IPS-NIHi11 (cell line): Measurements from ENCODE around the gene CREG2.
"Not testable (repeated sequence)": the region's sequence is repeated elsewhere in the genome, so short reads cannot be mapped to it uniquely, and the experiment has no call there.

ENCODE experiments used
- DNase-seq: peaks from one replicate; pipeline ENCODE4 v3.0.0; 2012; ENCODE audit warnings: mixed read lengths, low spot score

The CREG2 gene

GRCh38 chr2:101372792-101373191 lies 14.5 kb downstream of the CREG2 start:
- DNase-seq = no peak

DNA sequence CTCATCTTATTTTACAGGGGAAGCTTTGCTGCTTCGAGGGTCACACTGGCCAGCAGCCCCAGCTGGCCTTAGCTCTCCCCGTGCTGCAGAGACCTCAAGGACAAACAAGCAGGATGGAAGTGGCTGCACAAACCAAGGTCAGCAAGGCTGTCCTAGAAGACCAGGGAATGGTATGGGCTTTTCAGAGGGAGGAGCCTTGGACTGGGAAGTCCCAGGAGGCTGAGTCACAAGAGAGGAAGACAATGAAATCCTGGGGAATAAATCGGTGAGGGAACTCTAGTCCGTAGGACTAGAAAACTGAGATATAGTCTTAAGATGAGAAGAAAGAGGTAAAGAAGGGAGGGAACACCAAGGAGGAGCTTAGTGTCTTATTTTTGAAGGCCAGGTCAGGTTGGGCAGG lies 15.7 kb downstream of the CREG2 start:
- no peak for DNase-seq

GRCh38 chr2:101369100-101369499 lies 18.2 kb downstream of the CREG2 start:
- DNase-seq = no peak

DNA sequence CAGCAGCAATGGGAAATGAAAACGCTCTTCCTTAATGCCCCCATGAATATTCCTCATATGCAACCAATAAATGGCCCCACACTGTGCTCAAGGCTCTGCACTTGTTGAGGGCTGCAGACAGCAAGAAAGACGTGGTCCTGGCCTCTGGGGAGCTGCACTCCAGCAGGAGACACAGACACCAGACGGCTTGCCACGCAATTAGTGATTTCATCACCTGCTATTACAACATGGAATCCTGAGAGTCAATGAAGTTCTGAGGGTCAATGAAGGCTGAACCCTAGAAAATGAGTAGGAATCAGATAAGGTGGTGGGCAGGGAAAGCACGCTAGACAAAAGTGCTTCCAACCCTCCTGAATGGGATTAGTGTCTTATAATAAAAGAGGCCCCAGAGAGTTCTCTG lies 18.9 kb downstream of the CREG2 start:
- no peak for DNase-seq

GRCh38 chr2:101367508-101367907 lies 19.8 kb downstream of the CREG2 start:
- no peak for DNase-seq

DNA sequence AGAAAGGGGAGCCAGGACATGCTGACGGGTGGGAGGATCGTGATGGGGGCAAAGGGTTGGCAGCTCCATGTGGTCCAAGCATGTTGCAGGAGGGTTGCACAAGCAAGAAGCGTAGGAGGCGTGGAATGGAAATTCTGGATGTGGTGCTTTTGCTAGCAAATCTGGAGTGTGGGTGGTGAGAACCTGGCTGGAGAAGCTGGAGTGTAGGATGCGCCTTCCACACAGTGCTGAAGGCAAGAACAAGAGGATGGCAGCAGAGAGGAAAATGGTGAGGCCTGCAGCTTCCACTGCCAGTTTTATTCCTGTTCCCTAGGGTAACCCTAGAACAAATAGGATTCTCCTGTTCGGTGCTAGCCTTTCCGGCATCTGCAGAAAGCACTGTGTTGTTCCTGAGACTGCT lies 22.4 kb downstream of the CREG2 start:
- no peak for DNase-seq

GRCh38 chr2:101362777-101363176 lies 24.5 kb downstream of the CREG2 start:
- DNase-seq = no peak

- no peak for DNase-seq
Measured at GRCh38 chr2:101362316-101362715, 25.0 kb downstream of the CREG2 start.

DNA sequence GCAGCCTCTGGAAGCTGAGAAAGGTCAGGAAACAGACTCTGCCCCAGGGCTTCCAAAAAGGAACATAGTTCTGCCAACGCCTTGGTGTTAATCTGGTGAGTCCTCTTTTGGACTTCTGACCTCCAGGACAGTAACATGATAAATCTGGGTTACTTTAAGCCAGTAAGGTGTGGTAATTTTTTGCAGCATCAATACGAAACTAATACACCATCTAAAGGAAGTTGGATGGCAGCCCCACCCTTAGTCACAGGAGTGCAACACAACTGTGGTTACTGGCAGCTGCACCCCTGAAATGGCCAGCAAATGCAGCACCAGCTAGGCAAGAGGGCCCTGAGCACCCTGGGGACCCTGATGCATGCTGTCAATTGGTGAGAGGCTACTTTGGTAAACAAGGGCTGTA lies 25.8 kb downstream of the CREG2 start:
- no peak for DNase-seq

DNA sequence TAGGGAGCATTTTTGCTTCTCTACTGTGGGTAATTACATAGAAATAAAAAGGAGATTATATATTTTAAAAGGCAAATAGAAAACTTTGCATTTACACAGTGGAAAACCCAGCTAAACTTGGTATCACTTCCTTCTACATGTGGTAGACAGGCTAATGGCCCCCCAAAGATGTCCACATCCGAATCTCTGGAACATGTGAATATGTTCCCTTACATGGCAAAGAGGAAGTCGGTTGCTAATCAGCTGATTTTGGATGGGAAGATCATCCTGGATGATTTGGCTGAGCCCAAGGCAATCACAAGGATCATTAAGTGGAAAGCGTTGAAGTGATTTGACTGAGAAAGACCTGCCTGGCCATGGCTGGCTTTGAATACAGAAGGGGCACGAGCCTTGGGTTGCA lies 26.2 kb downstream of the CREG2 start:
- no peak for DNase-seq

DNA sequence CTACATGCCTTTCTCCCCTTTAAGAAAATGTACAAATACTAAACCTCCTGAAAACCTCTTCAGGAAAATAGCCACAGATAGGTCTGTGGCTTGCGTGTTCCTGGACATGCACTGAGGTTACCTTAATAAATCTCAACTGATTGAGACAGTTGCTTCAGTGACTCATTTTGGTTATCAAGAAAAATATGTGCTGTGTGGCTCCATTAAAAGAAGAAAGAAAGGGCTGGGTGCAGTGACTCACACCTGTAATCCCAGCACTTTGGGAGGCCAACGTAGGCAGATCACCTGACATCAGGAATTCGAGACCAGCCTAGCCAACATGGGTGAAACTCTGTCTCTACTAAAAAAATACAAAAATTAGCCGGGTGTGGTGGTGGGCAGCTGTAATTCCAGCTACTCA lies 27.1 kb downstream of the CREG2 start:
- no peak for DNase-seq

DNA sequence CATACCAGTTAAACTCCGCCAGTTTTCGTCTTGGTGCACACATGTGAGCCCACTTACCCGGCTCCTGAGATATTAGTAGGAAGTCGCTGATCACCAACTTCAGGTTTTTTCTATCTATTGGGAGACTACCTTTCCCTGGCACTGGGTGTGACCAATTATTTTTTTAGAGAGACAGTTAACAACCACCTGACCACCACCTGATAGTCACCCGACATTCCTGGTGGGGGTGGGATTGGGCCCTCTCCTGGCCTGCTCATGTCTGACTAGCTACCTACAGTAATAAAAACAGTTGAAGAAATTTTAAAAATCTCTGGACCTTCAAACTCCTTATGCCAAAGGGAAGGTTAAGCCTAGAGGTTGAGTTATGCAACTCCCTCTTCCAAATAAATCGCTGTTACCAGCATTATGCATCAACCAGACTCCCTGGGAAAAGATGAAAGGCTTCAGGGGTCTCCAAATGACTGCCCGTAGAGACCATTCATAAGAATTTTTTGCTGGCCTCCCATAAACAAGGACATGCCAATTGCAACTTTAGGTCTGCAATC lies 27.8 kb downstream of the CREG2 start:
- DNase-seq = no peak

DNA sequence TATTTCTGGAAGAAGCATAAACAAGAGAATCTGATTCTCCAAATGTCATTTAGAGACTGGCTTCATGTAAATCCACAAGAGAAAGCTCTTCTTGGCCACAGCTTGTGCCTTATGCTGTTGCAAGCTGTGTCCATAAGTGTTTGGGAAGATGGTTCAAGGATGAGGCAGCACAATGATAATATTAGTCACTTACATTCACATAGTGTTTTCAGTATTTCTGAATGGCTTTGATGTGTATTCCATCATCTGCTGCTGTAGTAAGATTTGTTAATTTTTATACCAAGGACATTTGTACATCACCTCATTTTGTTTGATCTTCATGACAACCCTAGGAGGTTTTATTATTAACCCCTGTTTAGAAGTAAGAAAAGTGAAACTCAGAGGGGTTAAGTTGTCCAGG lies 29.9 kb downstream of the CREG2 start:
- no peak for DNase-seq

- DNase-seq = no peak
Measured at GRCh38 chr2:101356521-101356920, 30.8 kb downstream of the CREG2 start.

DNA sequence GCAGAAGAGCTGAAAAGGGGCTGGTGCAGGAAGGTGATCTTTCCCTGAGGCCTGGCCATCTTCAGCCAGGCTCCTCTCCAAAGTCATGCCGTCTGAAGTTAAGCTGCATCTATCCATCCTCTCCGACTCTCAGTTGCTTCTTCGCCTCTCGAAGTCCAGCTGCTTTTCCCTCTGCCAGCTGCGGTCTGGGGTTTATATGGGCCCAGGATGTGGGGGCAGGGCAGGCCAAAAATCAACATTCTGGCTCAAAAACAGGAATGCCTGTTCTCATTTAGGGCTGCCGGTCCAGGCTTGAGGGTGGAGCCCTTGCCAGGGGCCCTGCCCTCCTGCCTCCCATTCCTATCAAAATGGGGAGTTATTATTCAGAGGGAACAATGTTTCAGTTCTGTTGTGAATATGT lies 31.2 kb downstream of the CREG2 start:
- DNase-seq = no peak

- DNase-seq = no peak
Measured at GRCh38 chr2:101355401-101356054, 31.8 kb downstream of the CREG2 start.

DNA sequence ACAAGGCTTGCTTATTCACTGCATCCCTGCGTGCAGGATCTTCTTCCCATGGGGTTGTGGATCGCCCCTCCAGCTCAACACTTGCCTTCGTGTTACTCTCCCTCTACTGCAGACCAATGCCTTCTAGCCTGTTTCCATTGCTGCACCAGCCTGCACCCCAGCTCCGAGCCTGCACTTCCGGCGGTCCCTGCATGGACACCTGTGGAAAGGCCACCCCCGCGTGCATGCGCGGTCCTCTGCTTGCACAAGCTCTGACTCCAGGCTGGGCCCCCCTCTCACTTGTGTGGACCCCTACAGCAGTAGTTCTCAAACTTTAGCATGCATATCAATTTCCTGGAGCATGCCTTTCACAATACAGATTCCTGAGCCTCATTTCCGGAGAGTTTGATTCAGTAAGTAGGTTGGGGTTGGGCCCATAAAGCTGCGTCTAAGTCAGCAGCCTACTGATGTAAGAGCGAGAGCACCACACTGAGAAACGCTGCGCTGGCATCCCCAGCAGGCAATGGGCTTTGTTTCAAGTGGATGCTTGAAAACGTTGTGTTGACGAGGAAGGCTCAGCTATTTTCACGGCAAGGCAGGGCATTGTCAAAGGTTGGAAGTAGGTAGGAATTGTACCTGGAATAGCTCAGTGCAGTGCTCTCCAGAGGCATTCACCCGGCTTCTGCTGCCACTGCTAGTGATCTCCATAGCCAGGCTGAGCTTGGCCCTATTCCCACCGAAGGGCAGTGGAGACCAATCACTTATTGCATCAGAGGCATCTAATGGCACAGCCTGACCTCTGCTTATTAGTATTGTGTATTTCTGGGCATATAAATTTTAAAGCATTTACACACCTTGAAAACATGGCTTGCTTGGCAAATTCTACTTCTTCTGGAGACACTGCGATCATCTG lies 32.6 kb downstream of the CREG2 start:
- no peak for DNase-seq

DNA sequence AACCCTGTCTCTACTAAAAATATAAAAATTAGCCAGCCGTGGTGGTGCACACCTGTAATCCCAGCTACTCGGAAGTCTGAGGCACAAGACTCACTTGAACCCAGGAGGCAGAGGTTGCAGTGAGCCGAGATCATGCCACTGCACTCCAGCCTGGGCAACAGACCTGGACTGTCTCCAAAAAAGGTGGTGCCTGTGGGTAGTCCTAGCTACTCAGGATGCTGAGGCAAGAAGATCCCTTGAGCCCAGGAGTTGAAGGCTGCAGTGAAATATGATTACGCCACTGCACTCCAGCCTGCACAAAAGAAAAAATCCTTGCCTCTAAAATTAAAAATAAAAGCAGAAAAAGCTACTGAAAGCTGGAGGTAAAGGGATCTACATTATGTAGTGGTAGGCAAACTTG lies 34.7 kb downstream of the CREG2 start:
- DNase-seq = not testable (repeated sequence)

GRCh38 chr2:101351207-101351606 lies 36.1 kb downstream of the CREG2 start:
- DNase-seq = no peak

DNA sequence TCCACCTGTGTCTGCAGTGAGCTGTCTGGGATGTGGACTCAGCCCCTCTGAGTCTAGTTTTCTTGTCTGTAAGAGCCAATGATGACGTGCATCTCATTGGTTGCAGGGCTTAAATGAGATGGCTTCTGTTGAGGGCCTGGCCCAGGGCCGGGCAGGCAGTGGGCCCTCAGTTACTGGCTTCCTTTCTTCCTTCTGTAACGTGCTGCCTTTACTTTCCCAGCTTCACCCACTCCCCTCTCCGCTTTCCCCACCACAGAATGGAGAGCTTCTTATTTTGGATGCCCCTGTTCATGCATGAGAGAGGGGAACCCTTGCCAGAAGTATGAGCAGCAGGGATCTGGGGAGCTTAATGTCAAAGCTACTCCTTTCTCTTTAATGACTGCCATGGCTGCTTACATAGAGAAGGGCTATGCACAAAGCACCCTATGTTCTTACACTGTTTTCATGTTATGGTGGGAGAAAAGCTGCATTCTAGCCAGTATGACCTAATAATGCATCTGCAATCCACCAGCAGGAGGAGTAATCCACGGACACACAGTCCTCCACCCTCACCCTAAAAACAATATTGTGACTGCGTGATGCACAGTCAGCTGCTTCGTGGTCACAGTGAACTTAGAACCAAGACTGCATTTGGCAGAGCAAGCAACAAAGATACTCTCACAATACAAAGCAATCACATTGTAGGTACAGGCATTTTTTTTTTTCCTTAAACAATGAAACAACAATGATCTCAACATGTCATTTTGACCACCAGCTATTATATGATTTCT lies 37.2 kb downstream of the CREG2 start:
- no peak for DNase-seq

- no peak for DNase-seq
Measured at GRCh38 chr2:101348883-101349282, 38.4 kb downstream of the CREG2 start.

DNA sequence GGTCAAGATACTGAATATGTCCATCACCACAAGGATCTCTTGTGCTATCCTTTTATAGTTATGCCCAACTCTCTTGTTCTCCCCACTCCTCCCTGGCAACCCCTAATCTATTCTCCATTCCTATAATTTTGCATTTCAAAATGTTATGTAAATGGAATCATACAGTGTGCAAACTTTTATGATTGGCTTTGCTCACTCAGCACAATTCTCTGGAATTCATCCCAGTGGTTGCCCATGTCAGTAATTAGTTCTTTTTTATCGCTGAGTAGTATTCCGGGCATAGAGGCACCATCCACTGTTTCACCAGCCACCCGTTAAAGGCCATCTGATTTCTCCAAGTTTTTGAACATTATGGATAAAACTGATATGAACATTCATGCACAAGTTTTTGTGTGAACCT lies 40.4 kb downstream of the CREG2 start:
- no peak for DNase-seq

DNA sequence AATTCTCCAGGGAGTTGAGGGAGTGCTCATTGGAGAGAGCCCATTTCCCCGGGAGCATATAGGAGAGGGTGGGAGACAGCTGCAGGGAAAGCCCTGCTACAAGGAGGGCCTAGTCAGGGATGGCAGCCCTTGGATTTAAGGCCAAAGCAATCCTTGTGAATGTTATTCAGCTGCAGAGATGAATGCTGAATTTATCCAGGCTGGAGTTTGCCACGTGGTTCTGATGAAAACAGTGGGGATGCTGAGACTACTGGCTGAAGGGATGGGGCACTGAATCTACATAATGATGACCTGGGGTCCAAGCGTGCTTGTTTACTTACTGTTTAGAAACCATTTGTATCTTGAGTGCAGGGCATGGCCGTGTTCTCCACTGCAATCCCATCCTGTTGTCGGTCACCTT lies 43.2 kb downstream of the CREG2 start:
- DNase-seq = no peak
